Psoas muscle (tissue), 8 donors: ENCODE results near the gene CIC. TPM values are rescaled to one million over a fixed set of nuclear protein-coding genes. Genes with fewer than 3 reads are reported as not detected.

Source experiments
- ATAC-seq, 4 donors: fragments of 200-7000 bp; cut with Tn5 transposase; one replicate each; pipeline ENCODE4 v1.9.1; 2020; ENCODE audit warnings: moderate library complexity in 3 of 4, mild to moderate bottlenecking in 2 of 4
- DNase-seq, 2 donors: peaks; one replicate each; pipeline ENCODE4 v3.0.0-alpha.2; 2020
- H3K27ac ChIP-seq: fragments of 200-600 bp; one replicate; pipeline ENCODE4 v1.8.0; 2022
- H3K27me3 ChIP-seq, 3 donors: fragments of 200-600 bp in 1 of 3; one replicate each; pipeline versions ENCODE4 v1.6.1 to v1.8.0; 2013 to 2022; ENCODE audit warnings: low read length in 2 of 3, mild to moderate bottlenecking in 2 of 3, moderate library complexity in 1 of 3; ENCODE audit not compliant: insufficient read depth in 3 of 3
- H3K36me3 ChIP-seq, 2 donors: fragments of 200-600 bp in 1 of 2; one replicate each; pipeline versions ENCODE4 v1.6.1 to v1.8.0; 2013 to 2022; ENCODE audit warnings: low read depth in 1 of 2, mild to moderate bottlenecking in 1 of 2, moderate library complexity in 1 of 2; ENCODE audit not compliant: insufficient read depth in 1 of 2
- H3K4me1 ChIP-seq: fragments of 200-600 bp; one replicate; pipeline ENCODE4 v1.8.0; 2022
- H3K4me3 ChIP-seq: fragments of 200-600 bp; one replicate; pipeline ENCODE4 v1.8.0; 2022; ENCODE audit warnings: mild to moderate bottlenecking
- H3K9me3 ChIP-seq: fragments of 200-600 bp; one replicate; pipeline ENCODE4 v1.8.0; 2022
- CTCF ChIP-seq: fragments of 200-600 bp; IDR thresholded peaks from one replicate; pipeline ENCODE4 v1.8.0; 2022; ENCODE audit warnings: antibody characterized with exemption
- WGBS, 3 donors: extraction: QIAGEN DNeasy Blood & Tissue Kit; methylation state at CpG; one replicate each; pipeline versions ENCODE4 v1.1.6 to v1.1.7; 2013; 5-methylcytosine and 5-hydroxymethylcytosine counted together
- intact Hi-C, 2 donors: fragments of 100-400 bp; cut with DNase I; formaldehyde crosslinking; loops; one replicate each; pipeline versions ENCODE4 v1.11.0 to v1.14.2; 2022
- polyA plus RNA-seq, 3 donors: library from polyadenylated mRNA; stranded (reverse); fragments of 200-250 nt; gene quantifications; one replicate each; pipeline ENCODE4 v1.2.3, GENCODE V29; 2013
- total RNA-seq, 4 donors: library from RNA; stranded (reverse); fragmentation: NEBNext Ultra II Directional in 2 of 4; extraction: Animal tissue kit (Norgen Biotek cat#: 25700) in 2 of 4; gene quantifications; one replicate each; pipeline versions ENCODE4 v1.2.1 to v1.2.4, GENCODE V29; 2021 to 2023
- donor health status: healthy with polysubstance abuse.
- donor health status: DM: no; HTN: no; CAD: no; lungs with moderate emphysema.
- donor health status: Bipolar disorder and iron deficiency.
- donor health status: healthy.
- donor health status: DM: yes; HTN: yes; CAD: no.
- donor health status: DM: no; HTN: no; CAD: no.
- donor health status: DM: no; HTN: no; CAD: no.
- donor health status: DM: yes; HTN: yes; CAD: no.

The CIC gene
- total and polyA plus RNA-seq, 7 donors, result 17.1 to 55.0 (median 36.4) TPM

DNA sequence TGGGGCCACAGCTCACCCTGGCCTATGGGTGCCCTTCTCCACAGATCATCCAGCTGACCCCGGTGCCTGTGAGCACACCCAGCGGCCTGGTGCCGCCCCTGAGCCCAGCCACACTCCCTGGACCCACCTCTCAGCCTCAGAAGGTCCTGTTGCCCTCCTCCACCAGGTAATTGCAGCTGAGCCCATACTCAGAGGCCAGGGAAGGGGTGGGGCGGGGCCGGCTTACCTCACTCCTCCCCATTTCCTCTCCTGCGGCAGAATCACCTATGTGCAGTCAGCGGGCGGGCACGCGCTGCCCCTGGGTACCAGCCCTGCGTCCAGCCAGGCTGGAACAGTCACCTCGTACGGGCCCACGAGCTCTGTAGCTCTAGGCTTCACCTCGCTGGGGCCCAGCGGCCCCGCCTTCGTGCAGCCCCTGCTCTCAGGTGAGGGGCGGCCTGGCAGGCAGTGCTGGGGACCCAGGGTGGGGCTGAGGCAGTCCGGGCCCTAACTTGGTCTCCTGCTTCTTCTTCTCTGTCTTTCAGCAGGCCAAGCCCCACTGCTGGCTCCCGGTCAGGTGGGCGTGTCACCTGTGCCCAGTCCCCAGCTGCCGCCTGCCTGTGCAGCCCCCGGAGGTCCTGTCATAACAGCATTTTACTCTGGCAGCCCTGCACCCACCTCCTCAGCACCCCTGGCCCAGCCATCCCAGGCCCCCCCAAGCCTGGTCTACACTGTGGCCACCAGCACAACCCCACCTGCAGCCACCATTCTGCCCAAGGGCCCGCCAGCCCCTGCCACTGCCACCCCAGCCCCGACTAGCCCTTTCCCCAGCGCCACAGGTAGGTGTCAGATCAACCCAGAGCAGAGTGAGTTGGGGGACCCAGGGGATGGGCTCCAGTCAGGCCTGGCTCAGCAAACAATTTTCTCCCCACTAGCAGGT lies 23.2 kb downstream of the CIC start:
- peak; percentile 9 to 56 for DNase-seq
- no peak for TF ChIP-seq CTCF
- Histone ChIP-seq H3K27ac (no peak overlapping the region), H3K27me3 (no peaks in the 10 kb centered on the region), H3K36me3 (peaks cover 4 to 82% of the 10 kb centered on the region in 2 donors), H3K9me3 (no peaks in the 10 kb centered on the region), H3K4me1 (no peaks in the 10 kb centered on the region), H3K4me3 (no peak overlapping the region)
- 90 to 92% (median 91%) methylated on average over 23 to 27 of the region's 27 CpGs for WGBS, 3 donors
- ATAC-seq, result no peak
- intact Hi-C loops, result loop anchor here in 1 of 2 donors (10.0 kb wide), 1 partner anchor 158 kb away; the partner anchor contains the start of gene POU2F2

DNA sequence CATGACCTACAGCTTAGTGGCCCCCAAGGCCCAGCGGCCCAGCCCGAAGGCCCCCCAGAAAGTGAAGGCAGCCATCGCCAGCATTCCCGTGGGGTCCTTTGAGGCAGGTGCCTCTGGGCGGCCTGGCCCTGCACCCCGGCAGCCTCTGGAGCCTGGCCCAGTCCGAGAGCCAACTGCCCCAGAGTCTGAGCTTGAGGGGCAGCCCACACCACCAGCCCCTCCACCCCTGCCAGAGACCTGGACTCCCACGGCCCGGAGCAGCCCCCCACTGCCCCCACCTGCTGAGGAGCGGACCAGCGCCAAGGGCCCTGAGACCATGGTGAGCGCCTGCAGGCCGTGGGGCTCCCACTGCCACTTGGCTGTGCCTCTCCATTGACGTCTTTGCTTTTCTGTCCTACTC lies 23.9 kb downstream of the CIC start:
- H3K9me3 ChIP-seq, result no peaks in the 10 kb centered on the region
- no peak for TF ChIP-seq CTCF
- H3K27me3 ChIP-seq, result no peaks in the 10 kb centered on the region
- H3K27ac ChIP-seq, result no peak overlapping the region
- no peaks in the 10 kb centered on the region for H3K4me1 ChIP-seq
- peaks cover 4 to 76% of the 10 kb centered on the region in 2 donors for H3K36me3 ChIP-seq
- intact Hi-C loops, result loop anchor here in 1 of 2 donors (10.0 kb wide), 1 partner anchor 158 kb away; the partner anchor contains the start of gene POU2F2
- DNase-seq (peak in 1 of 2 donors; percentile 11), ATAC-seq (no peak)
- no peak overlapping the region for H3K4me3 ChIP-seq
- WGBS, 3 donors, result 79 to 87% (median 82%) methylated on average over 14 of the region's 14 CpGs

- intact Hi-C loops, result loop anchor here in 1 of 2 donors (10.0 kb wide), 1 partner anchor 159 kb away; the partner anchor contains the start of gene POU2F2
- Histone ChIP-seq H3K4me3 (no peak overlapping the region), H3K27me3 (no peaks in the 10 kb centered on the region), H3K27ac (no peak overlapping the region), H3K36me3 (peaks cover 4 to 70% of the 10 kb centered on the region in 2 donors), H3K9me3 (no peaks in the 10 kb centered on the region), H3K4me1 (no peaks in the 10 kb centered on the region)
- 81 to 83% (median 82%) methylated on average over 17 of the region's 17 CpGs for WGBS, 3 donors
- ATAC-seq (no peak), DNase-seq (peak in 1 of 2 donors; percentile 14)
- TF ChIP-seq CTCF, result no peak
These were observed 24.5 kb downstream of the CIC start for GRCh38 chr19:42293540-42293939.

GRCh38 chr19:42293948-42294347 lies 24.9 kb downstream of the CIC start:
- no peaks in the 10 kb centered on the region for H3K9me3 ChIP-seq
- no peak overlapping the region for H3K4me3 ChIP-seq
- H3K36me3 ChIP-seq, result peaks cover 4 to 66% of the 10 kb centered on the region in 2 donors
- 88 to 91% (median 90%) methylated on average over 15 of the region's 15 CpGs for WGBS, 3 donors
- intact Hi-C loops, result loop anchor here in 1 of 2 donors (10.0 kb wide), 1 partner anchor 159 kb away; the partner anchor contains the start of gene POU2F2
- TF ChIP-seq CTCF, result no peak
- no peaks in the 10 kb centered on the region for H3K4me1 ChIP-seq
- no peak for ATAC-seq
- H3K27ac ChIP-seq, result no peak overlapping the region
- peak in 1 of 2 donors; percentile 8 for DNase-seq
- H3K27me3 ChIP-seq, result no peaks in the 10 kb centered on the region
